Testis (tissue), 3 donors: ENCODE measurements around the gene GPR39. TPM values are rescaled to one million over a fixed set of nuclear protein-coding genes. Genes with fewer than 3 reads are reported as not detected.

ENCODE experiments used
- DNase-seq: peaks from one replicate; pipeline ENCODE4 v3.0.0-alpha.2; 2019
- H3K27ac ChIP-seq, 2 donors: fragments of 200-600 bp; sonication (generic); one replicate each; pipeline ENCODE4 v1.5.1; 2019
- H3K27me3 ChIP-seq: fragments of 200-600 bp; sonication (generic); one replicate; pipeline ENCODE4 v1.5.1; 2019
- H3K36me3 ChIP-seq: fragments of 200-600 bp; sonication (generic); one replicate; pipeline ENCODE4 v1.5.1; 2017; ENCODE audit warnings: low read depth; ENCODE audit errors: missing control alignments
- H3K4me1 ChIP-seq: fragments of 200-600 bp; sonication (generic); one replicate; pipeline ENCODE4 v1.5.1; 2019
- H3K4me3 ChIP-seq, 2 donors: fragments of 200-600 bp; sonication (generic); one replicate each; pipeline ENCODE4 v1.5.1; 2017 to 2019
- H3K9me3 ChIP-seq: fragments of 200-600 bp; sonication (generic); one replicate; pipeline ENCODE4 v1.5.1; 2017
- POLR2A ChIP-seq: fragments of 450-650 bp; IDR thresholded peaks from one replicate; pipeline ENCODE4 v1.6.1; 2017; ENCODE audit warnings: antibody characterized with exemption, mild to moderate bottlenecking, moderate library complexity
- WGBS, 2 donors: methylation state at CpG; one replicate each; pipeline ENCODE4 v1.1.5; 2018; 5-methylcytosine and 5-hydroxymethylcytosine counted together
- intact Hi-C: fragments of 100-400 bp; cut with DNase I; formaldehyde crosslinking; loops from one replicate; pipeline ENCODE4 v1.15.1; 2023; ENCODE audit warnings: low total_unique reads
- polyA plus RNA-seq: library from polyadenylated mRNA; stranded (reverse); fragments of 350-450 nt; fragmentation: Illumina TruSeq; extraction: RNeasy Lipid Tissue Mini Kit (QIAGEN cat#74804); gene quantifications from one replicate; pipeline ENCODE4 v1.2.3, GENCODE V29; 2014; ENCODE audit warnings: low read depth, low replicate concordance; ENCODE audit not compliant: insufficient read depth
- total RNA-seq, 2 donors: library from RNA; depleted of rRNA; stranded (reverse); fragments of >200 nt; gene quantifications; one replicate each; pipeline ENCODE4 v1.2.3, GENCODE V29; 2016
- TF ChIP-seq, protein P1 (sequence below), 3 experiments: fragments of 450-650 bp in 2 of 3; fragments of 200-600 bp in 1 of 3; sonication (generic) in 1 of 3; IDR thresholded peaks; one replicate each; pipeline ENCODE4 v1.5.1; 2016 to 2019; ENCODE audit warnings: antibody characterized with exemption in 3 of 3, mild to moderate bottlenecking in 2 of 3, moderate library complexity in 1 of 3

Gene GPR39
- total and polyA plus RNA-seq, 3 donors from 2014 or later: 2.7 to 19.5 (median 4.0) TPM

DNA sequence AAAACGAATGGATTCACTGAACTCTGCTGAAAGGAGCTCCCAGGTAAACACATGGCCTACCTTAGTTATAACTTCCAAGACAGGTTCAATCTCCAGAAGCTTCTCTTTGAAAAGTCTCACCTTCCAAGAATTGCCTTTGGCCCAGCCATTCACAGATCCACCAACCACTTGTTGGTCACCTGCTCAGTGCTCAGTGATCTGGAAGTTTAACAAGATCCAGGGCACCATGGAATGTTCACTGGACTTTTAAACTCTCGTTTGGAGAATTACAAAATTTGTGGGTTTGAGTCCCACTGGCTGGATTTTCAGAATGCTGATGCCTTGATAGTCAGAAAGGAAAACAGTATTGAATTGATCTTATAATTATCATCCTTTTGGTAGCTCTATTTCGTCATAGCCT lies 9.4 kb downstream of the GPR39 start:
- intact Hi-C loops: no loop called here
- H3K36me3 ChIP-seq: no peaks in the 10 kb centered on the region
- 61 to 74% methylated on average over 3 of the region's 3 CpGs for WGBS, 2 donors
- no peak overlapping the region for H3K27ac ChIP-seq
- no peak for TF ChIP-seq POLR2A
- TF ChIP-seq, protein P1, sequence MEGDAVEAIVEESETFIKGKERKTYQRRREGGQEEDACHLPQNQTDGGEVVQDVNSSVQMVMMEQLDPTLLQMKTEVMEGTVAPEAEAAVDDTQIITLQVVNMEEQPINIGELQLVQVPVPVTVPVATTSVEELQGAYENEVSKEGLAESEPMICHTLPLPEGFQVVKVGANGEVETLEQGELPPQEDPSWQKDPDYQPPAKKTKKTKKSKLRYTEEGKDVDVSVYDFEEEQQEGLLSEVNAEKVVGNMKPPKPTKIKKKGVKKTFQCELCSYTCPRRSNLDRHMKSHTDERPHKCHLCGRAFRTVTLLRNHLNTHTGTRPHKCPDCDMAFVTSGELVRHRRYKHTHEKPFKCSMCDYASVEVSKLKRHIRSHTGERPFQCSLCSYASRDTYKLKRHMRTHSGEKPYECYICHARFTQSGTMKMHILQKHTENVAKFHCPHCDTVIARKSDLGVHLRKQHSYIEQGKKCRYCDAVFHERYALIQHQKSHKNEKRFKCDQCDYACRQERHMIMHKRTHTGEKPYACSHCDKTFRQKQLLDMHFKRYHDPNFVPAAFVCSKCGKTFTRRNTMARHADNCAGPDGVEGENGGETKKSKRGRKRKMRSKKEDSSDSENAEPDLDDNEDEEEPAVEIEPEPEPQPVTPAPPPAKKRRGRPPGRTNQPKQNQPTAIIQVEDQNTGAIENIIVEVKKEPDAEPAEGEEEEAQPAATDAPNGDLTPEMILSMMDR (IDR thresholded peaks at IDR 0.05): no peak
- no peaks in the 10 kb centered on the region for H3K9me3 ChIP-seq
- DNase-seq: no peak
- H3K27me3 ChIP-seq: no peaks in the 10 kb centered on the region
- H3K4me1 ChIP-seq: no peaks in the 10 kb centered on the region
- H3K4me3 ChIP-seq: no peak overlapping the region

- intact Hi-C loops: no loop called here
- H3K27me3 ChIP-seq: no peaks in the 10 kb centered on the region
- 73 to 81% methylated on average over 5 of the region's 5 CpGs for WGBS, 2 donors
- DNase-seq: no peak
- H3K36me3 ChIP-seq: no peaks in the 10 kb centered on the region
- no peak for TF ChIP-seq POLR2A
- TF ChIP-seq, protein P1 (IDR thresholded peaks at IDR 0.05): no peak
- H3K27ac ChIP-seq: no peak overlapping the region
- no peaks in the 10 kb centered on the region for H3K9me3 ChIP-seq
- no peak overlapping the region for H3K4me3 ChIP-seq
- no peaks in the 10 kb centered on the region for H3K4me1 ChIP-seq
Observed at GRCh38 chr2:132426656-132427055, 10.1 kb downstream of the GPR39 start.

- 91 to 100% methylated on average over 2 of the region's 2 CpGs for whole genome bisulfite sequencing, 2 donors
- intact Hi-C loops: no loop called here
- no peaks in the 10 kb centered on the region for H3K4me1 ChIP-seq
- DNase-seq: no peak
- no peak overlapping the region for H3K4me3 ChIP-seq
- no peak overlapping the region for H3K27ac ChIP-seq
- TF ChIP-seq, protein P1 (IDR thresholded peaks at IDR 0.05): no peak
- no peak for TF ChIP-seq POLR2A
- no peaks in the 10 kb centered on the region for H3K9me3 ChIP-seq
- no peaks in the 10 kb centered on the region for H3K36me3 ChIP-seq
- H3K27me3 ChIP-seq: no peaks in the 10 kb centered on the region
Observed at GRCh38 chr2:132429351-132429750, 12.7 kb downstream of the GPR39 start.

DNA sequence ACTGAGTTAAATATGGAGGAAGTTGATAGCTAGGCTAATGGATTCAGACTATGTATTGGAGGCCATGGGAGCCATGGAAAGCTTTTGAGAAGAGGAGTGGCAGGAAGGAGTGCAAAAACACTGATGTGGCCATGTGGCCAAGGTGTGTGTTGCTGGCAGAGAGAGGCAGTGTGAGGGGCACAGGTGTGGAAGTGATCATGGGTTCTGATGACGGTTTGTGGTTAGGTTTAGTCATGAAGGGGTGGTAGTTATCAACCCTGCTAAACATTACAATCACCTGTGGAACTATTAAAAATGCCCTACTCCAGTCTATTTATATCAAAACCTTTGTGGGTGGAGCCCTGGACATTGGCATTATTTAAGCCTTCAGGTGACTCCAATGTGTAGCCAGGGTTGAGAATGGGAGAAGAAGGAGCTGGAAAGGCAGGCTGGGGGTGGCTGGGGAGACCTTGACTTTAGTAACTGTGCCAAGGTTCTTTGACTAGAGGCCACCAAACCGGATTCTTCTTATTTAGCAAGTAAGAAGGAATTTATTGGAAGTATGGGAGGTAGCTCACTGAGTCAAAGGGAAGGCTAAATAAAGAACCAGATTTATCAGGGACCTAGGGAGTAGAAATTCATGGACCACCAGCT lies 13.5 kb downstream of the GPR39 start:
- no peak overlapping the region for H3K4me3 ChIP-seq
- no peak overlapping the region for H3K27ac ChIP-seq
- WGBS, 2 donors: 57 to 89% methylated on average over 2 of the region's 2 CpGs
- no peak for DNase-seq
- no peaks in the 10 kb centered on the region for H3K27me3 ChIP-seq
- TF ChIP-seq, protein P1 (IDR thresholded peaks at IDR 0.05): no peak
- no peak for TF ChIP-seq POLR2A
- H3K9me3 ChIP-seq: no peaks in the 10 kb centered on the region
- H3K36me3 ChIP-seq: no peaks in the 10 kb centered on the region
- no peaks in the 10 kb centered on the region for H3K4me1 ChIP-seq
- intact Hi-C loops: no loop called here

GRCh38 chr2:132430895-132431294 lies 14.3 kb downstream of the GPR39 start:
- Histone ChIP-seq H3K9me3 (no peaks in the 10 kb centered on the region), H3K27ac (no peak overlapping the region), H3K4me1 (no peaks in the 10 kb centered on the region), H3K27me3 (no peaks in the 10 kb centered on the region), H3K36me3 (no peaks in the 10 kb centered on the region), H3K4me3 (no peak overlapping the region)
- no peak for DNase-seq
- TF ChIP-seq POLR2A: no peak
- TF ChIP-seq, protein P1 (IDR thresholded peaks at IDR 0.05): no peak
- intact Hi-C loops: no loop called here
